IMR-90 (cell line): ENCODE measurements around the gene E2F8.

Experiments used
- POLR2A ChIP-seq: IDR thresholded peaks from 2 replicates; pipeline ENCODE4 v1.6.1; 2012; ENCODE audit warnings: mild to moderate bottlenecking, low read depth, low read length
- RFX5 ChIP-seq: IDR thresholded peaks from 2 replicates; pipeline ENCODE4 v1.8.0; 2012; ENCODE audit warnings: low read depth, mild to moderate bottlenecking, low read length, moderate library complexity
- TF ChIP-seq, protein P1 (sequence below): conservative IDR thresholded peaks from 2 replicates; pipeline ENCODE4 v1.5.1; 2012; ENCODE audit warnings: mild to moderate bottlenecking, low read depth, low read length, improper control_type of control experiment

DNA sequence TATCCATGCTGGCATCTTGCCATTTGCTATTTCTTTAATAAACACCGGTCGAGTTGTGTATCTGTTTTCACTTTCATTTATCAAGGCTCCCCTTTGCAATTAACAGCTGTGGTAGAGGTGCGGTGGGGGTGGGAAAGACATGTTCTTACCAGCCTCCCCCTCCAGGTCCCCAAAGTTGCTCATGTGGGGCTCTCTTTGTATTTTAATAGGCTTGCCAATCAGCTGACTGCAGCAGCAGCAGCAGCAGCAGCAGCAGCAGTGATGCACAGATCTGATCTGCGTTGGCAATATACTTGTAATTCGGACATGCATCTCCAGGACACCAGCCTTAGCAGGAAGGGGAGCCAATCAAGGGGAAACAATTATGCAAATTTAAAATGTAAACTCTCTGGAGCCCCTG, 40.3 kb upstream of the E2F8 start:
- TF ChIP-seq POLR2A (no peak), RFX5 (no peak)
- TF ChIP-seq, protein P1, sequence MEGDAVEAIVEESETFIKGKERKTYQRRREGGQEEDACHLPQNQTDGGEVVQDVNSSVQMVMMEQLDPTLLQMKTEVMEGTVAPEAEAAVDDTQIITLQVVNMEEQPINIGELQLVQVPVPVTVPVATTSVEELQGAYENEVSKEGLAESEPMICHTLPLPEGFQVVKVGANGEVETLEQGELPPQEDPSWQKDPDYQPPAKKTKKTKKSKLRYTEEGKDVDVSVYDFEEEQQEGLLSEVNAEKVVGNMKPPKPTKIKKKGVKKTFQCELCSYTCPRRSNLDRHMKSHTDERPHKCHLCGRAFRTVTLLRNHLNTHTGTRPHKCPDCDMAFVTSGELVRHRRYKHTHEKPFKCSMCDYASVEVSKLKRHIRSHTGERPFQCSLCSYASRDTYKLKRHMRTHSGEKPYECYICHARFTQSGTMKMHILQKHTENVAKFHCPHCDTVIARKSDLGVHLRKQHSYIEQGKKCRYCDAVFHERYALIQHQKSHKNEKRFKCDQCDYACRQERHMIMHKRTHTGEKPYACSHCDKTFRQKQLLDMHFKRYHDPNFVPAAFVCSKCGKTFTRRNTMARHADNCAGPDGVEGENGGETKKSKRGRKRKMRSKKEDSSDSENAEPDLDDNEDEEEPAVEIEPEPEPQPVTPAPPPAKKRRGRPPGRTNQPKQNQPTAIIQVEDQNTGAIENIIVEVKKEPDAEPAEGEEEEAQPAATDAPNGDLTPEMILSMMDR = no peak
